Measurements from ENCODE around the gene CYP24A1.

The CYP24A1 gene

DNA sequence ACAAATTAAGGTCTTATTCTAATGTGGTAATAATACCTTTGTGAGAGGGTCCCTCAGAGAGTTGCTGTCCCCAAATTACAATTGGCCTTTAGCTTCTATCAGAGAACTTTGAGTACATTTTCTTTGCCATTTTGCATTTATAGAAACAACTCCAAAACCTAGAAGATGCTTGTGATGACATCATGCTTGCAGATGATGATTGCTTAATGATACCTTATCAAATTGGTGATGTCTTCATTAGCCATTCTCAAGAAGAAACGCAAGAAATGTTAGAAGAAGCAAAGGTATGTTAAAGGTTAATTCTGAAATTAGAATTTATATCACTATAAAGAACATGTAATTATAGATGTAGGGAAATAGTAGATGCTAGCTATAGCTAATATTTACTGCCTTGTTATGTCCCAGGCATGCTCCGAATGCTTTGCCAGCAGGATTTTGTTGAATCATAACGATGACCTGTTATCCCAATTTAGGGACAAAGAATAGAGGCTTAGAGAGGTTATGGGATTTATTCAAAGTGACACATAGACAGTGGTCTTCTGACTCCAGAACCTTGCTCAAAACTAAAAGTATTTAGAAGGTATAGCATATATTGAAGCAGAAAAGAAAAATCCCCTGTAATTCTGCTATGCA, 41.5 kb upstream of the CYP24A1 start:
- no peak overlapping the region for H4K8ac ChIP-seq (ENCODE audit: low read depth, low read length)
- H2BK5ac ChIP-seq (ENCODE audit: low read length): no peak overlapping the region
- H2AFZ ChIP-seq (ENCODE audit: low read length): no peak overlapping the region
- no peak overlapping the region for H3K18ac ChIP-seq (ENCODE audit: low read length)
- no peaks in the 10 kb centered on the region for H3K27me3 ChIP-seq (ENCODE audit: control insufficient read depth in 3 of 3, insufficient read depth in 3 of 3, low read depth in 1 of 3, low read length in 3 of 3)
- H3K23ac ChIP-seq (ENCODE audit: low read depth, low read length, poor library complexity): no peak overlapping the region
- H2BK120ac ChIP-seq (ENCODE audit: low read depth, low read length): no peak overlapping the region
- H3K14ac ChIP-seq (ENCODE audit: low read length): no peak overlapping the region
- H2AK5ac ChIP-seq (ENCODE audit: low read depth, low read length): no peak overlapping the region
- no peak overlapping the region for H2BK12ac ChIP-seq (ENCODE audit: low read length)
- H3K4me3 ChIP-seq (ENCODE audit: low read length in 2 of 2): no peak overlapping the region
- H4K91ac ChIP-seq (ENCODE audit: low read depth, low read length, poor library complexity): no peak overlapping the region
- peaks cover 6 to 80% of the 10 kb centered on the region in 2 donors for H3K36me3 ChIP-seq (replicated peaks in 1 of 2; ENCODE audit: control insufficient read depth in 2 of 2, insufficient read depth in 2 of 2, low read length in 2 of 2)
- peaks cover 2% of the 10 kb centered on the region for H3K79me1 ChIP-seq (ENCODE audit: low read depth, low read length)
- no peak for DNase-seq (ENCODE audit: low spot score)
- no peak overlapping the region for H3K4me2 ChIP-seq (ENCODE audit: insufficient read depth, low read length, poor library complexity, severe bottlenecking)
- WGBS, 2 donors (ENCODE audit: extremely low coverage in 2 of 2, insufficient read length in 2 of 2, insufficient replicate concordance in 1 of 2): no CpG with 5 or more reads among the region's 3 CpGs
- no peak overlapping the region for H2BK15ac ChIP-seq (ENCODE audit: low read length)
- peaks cover 0 to 4% of the 10 kb centered on the region in 2 donors for H3K9me3 ChIP-seq (replicated peaks in 1 of 2; ENCODE audit: control insufficient read depth in 2 of 2, insufficient read depth in 1 of 2, low read depth in 1 of 2, low read length in 2 of 2)
- H3K4ac ChIP-seq (ENCODE audit: low read length): no peak overlapping the region
- no peaks in the 10 kb centered on the region for H3K4me1 ChIP-seq (ENCODE audit: control insufficient read depth in 2 of 2, insufficient read depth in 1 of 2, low read depth in 1 of 2, low read length in 2 of 2)
- H3K9ac ChIP-seq (ENCODE audit: low read depth, low read length, poor library complexity): no peak overlapping the region
- H3K27ac ChIP-seq (replicated peaks; ENCODE audit: low read length): no peak overlapping the region

DNA sequence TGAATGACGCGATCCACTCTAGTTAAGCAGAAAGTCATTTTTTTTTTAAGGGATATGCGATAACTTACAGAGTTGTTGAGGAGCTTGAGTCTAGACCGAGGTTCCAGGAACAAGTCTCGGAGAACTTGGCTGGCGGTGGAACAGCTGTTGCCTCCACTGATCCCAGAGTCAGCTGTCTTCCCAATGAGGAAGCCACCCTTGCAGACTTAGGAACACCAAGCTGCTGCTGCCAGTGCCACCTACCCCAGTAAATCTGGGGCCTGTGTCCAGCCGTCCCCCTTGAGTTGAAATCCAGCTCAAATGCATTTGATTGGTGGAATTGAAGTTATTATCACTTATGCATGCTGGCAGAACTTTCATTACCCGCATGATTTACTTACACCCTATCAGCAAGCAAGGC, 40.8 kb upstream of the CYP24A1 start:
- no peak overlapping the region for H2BK5ac ChIP-seq (ENCODE audit: low read length)
- peaks cover 2% of the 10 kb centered on the region for H3K79me1 ChIP-seq (ENCODE audit: low read depth, low read length)
- no peak overlapping the region for H3K9ac ChIP-seq (ENCODE audit: low read depth, low read length, poor library complexity)
- no peak overlapping the region for H2BK15ac ChIP-seq (ENCODE audit: low read length)
- peaks cover 0 to 4% of the 10 kb centered on the region in 2 donors for H3K9me3 ChIP-seq (replicated peaks in 1 of 2; ENCODE audit: control insufficient read depth in 2 of 2, insufficient read depth in 1 of 2, low read depth in 1 of 2, low read length in 2 of 2)
- H3K23ac ChIP-seq (ENCODE audit: low read depth, low read length, poor library complexity): no peak overlapping the region
- no peak overlapping the region for H3K4me3 ChIP-seq (ENCODE audit: low read length in 2 of 2)
- no peak overlapping the region for H4K91ac ChIP-seq (ENCODE audit: low read depth, low read length, poor library complexity)
- no peak overlapping the region for H2BK120ac ChIP-seq (ENCODE audit: low read depth, low read length)
- H3K27me3 ChIP-seq (ENCODE audit: control insufficient read depth in 3 of 3, insufficient read depth in 3 of 3, low read depth in 1 of 3, low read length in 3 of 3): no peaks in the 10 kb centered on the region
- no peak for DNase-seq (ENCODE audit: low spot score)
- H3K27ac ChIP-seq (replicated peaks; ENCODE audit: low read length): no peak overlapping the region
- H3K36me3 ChIP-seq (replicated peaks in 1 of 2; ENCODE audit: control insufficient read depth in 2 of 2, insufficient read depth in 2 of 2, low read length in 2 of 2): peaks cover 6 to 77% of the 10 kb centered on the region in 2 donors
- no peak overlapping the region for H2BK12ac ChIP-seq (ENCODE audit: low read length)
- H3K14ac ChIP-seq (ENCODE audit: low read length): no peak overlapping the region
- no peak overlapping the region for H3K18ac ChIP-seq (ENCODE audit: low read length)
- no peak overlapping the region for H4K8ac ChIP-seq (ENCODE audit: low read depth, low read length)
- WGBS, 2 donors (ENCODE audit: extremely low coverage in 2 of 2, insufficient read length in 2 of 2, insufficient replicate concordance in 1 of 2): no CpG with 5 or more reads among the region's 8 CpGs
- H3K4me1 ChIP-seq (ENCODE audit: control insufficient read depth in 2 of 2, insufficient read depth in 1 of 2, low read depth in 1 of 2, low read length in 2 of 2): no peaks in the 10 kb centered on the region
- H2AK5ac ChIP-seq (ENCODE audit: low read depth, low read length): no peak overlapping the region
- no peak overlapping the region for H2AFZ ChIP-seq (ENCODE audit: low read length)
- no peak overlapping the region for H3K4ac ChIP-seq (ENCODE audit: low read length)
- H3K4me2 ChIP-seq (ENCODE audit: insufficient read depth, low read length, poor library complexity, severe bottlenecking): no peak overlapping the region

DNA sequence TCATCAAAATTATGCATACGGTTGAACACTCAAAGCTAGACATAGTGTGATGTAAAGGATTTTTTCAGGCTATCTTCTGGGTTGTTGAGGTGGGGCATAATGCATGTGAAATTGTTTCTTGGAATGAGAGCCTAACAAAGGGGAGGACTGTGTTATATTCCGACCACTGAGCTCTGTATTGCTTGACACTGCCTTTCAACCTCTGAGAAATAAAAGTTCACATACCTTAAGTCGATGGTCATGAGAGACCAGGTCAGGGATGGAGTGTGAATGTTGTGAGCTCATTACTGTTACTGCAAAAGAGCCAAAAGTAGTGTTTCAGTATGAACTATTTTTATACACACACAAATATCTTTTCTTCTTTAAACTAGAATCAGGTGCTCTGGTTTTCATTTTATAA, 39.1 kb upstream of the CYP24A1 start:
- Histone ChIP-seq H3K23ac (ENCODE audit: low read depth, low read length, poor library complexity) (no peak overlapping the region), H3K14ac (ENCODE audit: low read length) (no peak overlapping the region), H2BK12ac (ENCODE audit: low read length) (no peak overlapping the region), H3K4me1 (ENCODE audit: control insufficient read depth in 2 of 2, insufficient read depth in 1 of 2, low read depth in 1 of 2, low read length in 2 of 2) (peaks cover 3 to 5% of the 10 kb centered on the region in 2 donors), H3K27ac (replicated peaks; ENCODE audit: low read length) (no peak overlapping the region), H3K9ac (ENCODE audit: low read depth, low read length, poor library complexity) (no peak overlapping the region), H3K4me3 (ENCODE audit: low read length in 2 of 2) (no peak overlapping the region), H4K8ac (ENCODE audit: low read depth, low read length) (no peak overlapping the region), H3K4me2 (ENCODE audit: insufficient read depth, low read length, poor library complexity, severe bottlenecking) (no peak overlapping the region), H3K27me3 (ENCODE audit: control insufficient read depth in 3 of 3, insufficient read depth in 3 of 3, low read depth in 1 of 3, low read length in 3 of 3) (no peaks in the 10 kb centered on the region), H2AFZ (ENCODE audit: low read length) (no peak overlapping the region), H3K4ac (ENCODE audit: low read length) (no peak overlapping the region), H2BK120ac (ENCODE audit: low read depth, low read length) (no peak overlapping the region), H3K36me3 (replicated peaks in 1 of 2; ENCODE audit: control insufficient read depth in 2 of 2, insufficient read depth in 2 of 2, low read length in 2 of 2) (peaks cover 6 to 61% of the 10 kb centered on the region in 2 donors), H3K18ac (ENCODE audit: low read length) (no peak overlapping the region), H3K9me3 (replicated peaks in 1 of 2; ENCODE audit: control insufficient read depth in 2 of 2, insufficient read depth in 1 of 2, low read depth in 1 of 2, low read length in 2 of 2) (peaks cover 0 to 4% of the 10 kb centered on the region in 2 donors), H4K91ac (ENCODE audit: low read depth, low read length, poor library complexity) (no peak overlapping the region), H3K79me1 (ENCODE audit: low read depth, low read length) (peaks cover 2% of the 10 kb centered on the region), H2BK5ac (ENCODE audit: low read length) (no peak overlapping the region), H2AK5ac (ENCODE audit: low read depth, low read length) (no peak overlapping the region), H2BK15ac (ENCODE audit: low read length) (no peak overlapping the region)
- no peak for DNase-seq (ENCODE audit: low spot score)
- WGBS, 2 donors (ENCODE audit: extremely low coverage in 2 of 2, insufficient read length in 2 of 2, insufficient replicate concordance in 1 of 2): no CpG with 5 or more reads among the region's 3 CpGs

DNA sequence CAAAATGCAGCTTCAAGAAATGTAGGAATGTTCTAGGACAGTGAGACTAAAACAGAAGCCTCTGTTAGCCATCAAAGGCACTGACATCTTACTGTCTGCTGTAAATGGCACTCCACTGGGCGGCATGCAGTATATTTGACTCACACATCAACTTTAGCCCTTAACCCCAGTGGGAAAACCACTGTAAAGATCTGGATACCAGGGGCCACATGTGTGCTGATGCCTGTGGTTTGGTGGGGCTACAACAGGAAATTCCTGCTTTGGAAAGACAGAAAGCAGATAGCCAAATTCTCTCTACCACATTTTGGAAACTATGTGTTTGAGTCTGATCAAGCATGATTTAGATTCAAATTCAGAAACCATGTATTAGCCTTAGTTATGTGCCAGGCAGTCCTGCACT, 38.4 kb upstream of the CYP24A1 start:
- no peak overlapping the region for H2BK5ac ChIP-seq (ENCODE audit: low read length)
- no peaks in the 10 kb centered on the region for H3K27me3 ChIP-seq (ENCODE audit: control insufficient read depth in 3 of 3, insufficient read depth in 3 of 3, low read depth in 1 of 3, low read length in 3 of 3)
- H3K4me2 ChIP-seq (ENCODE audit: insufficient read depth, low read length, poor library complexity, severe bottlenecking): no peak overlapping the region
- no peak for DNase-seq (ENCODE audit: low spot score)
- no peak overlapping the region for H2AK5ac ChIP-seq (ENCODE audit: low read depth, low read length)
- peaks cover 2% of the 10 kb centered on the region for H3K79me1 ChIP-seq (ENCODE audit: low read depth, low read length)
- no peak overlapping the region for H2BK15ac ChIP-seq (ENCODE audit: low read length)
- peaks cover 0 to 4% of the 10 kb centered on the region in 2 donors for H3K9me3 ChIP-seq (replicated peaks in 1 of 2; ENCODE audit: control insufficient read depth in 2 of 2, insufficient read depth in 1 of 2, low read depth in 1 of 2, low read length in 2 of 2)
- H3K27ac ChIP-seq (replicated peaks; ENCODE audit: low read length): no peak overlapping the region
- no peak overlapping the region for H4K91ac ChIP-seq (ENCODE audit: low read depth, low read length, poor library complexity)
- H3K4ac ChIP-seq (ENCODE audit: low read length): no peak overlapping the region
- peaks cover 3 to 5% of the 10 kb centered on the region in 2 donors for H3K4me1 ChIP-seq (ENCODE audit: control insufficient read depth in 2 of 2, insufficient read depth in 1 of 2, low read depth in 1 of 2, low read length in 2 of 2)
- no peak overlapping the region for H3K9ac ChIP-seq (ENCODE audit: low read depth, low read length, poor library complexity)
- H3K36me3 ChIP-seq (replicated peaks in 1 of 2; ENCODE audit: control insufficient read depth in 2 of 2, insufficient read depth in 2 of 2, low read length in 2 of 2): peaks cover 6 to 54% of the 10 kb centered on the region in 2 donors
- H2BK120ac ChIP-seq (ENCODE audit: low read depth, low read length): no peak overlapping the region
- no peak overlapping the region for H3K14ac ChIP-seq (ENCODE audit: low read length)
- WGBS, 2 donors (ENCODE audit: extremely low coverage in 2 of 2, insufficient read length in 2 of 2, insufficient replicate concordance in 1 of 2): no CpG with 5 or more reads among the region's 1 CpG
- H3K4me3 ChIP-seq (ENCODE audit: low read length in 2 of 2): no peak overlapping the region
- H2AFZ ChIP-seq (ENCODE audit: low read length): no peak overlapping the region
- H3K23ac ChIP-seq (ENCODE audit: low read depth, low read length, poor library complexity): no peak overlapping the region
- no peak overlapping the region for H3K18ac ChIP-seq (ENCODE audit: low read length)
- H2BK12ac ChIP-seq (ENCODE audit: low read length): no peak overlapping the region
- H4K8ac ChIP-seq (ENCODE audit: low read depth, low read length): no peak overlapping the region

Measured in neuronal stem cell (in vitro differentiated cells).